ENCODE results near the gene CELSR3. TPM values are rescaled to one million over a fixed set of nuclear protein-coding genes. Genes with fewer than 3 reads are reported as not detected.

Gene CELSR3
- total RNA-seq: 1 to 10 TPM; 4.9 to 5.1 TPM

- Mint-ChIP-seq H3K27ac (peak within 1 kb of the TSS; percentile 61), H3K36me3 (ENCODE audit: low read depth) (peaks cover 5% of the 10 kb centered on the region), H3K4me3 (peak within 1 kb of the TSS; percentile 84), H3K27me3 (ENCODE audit: low read depth) (peaks cover 36% of the 10 kb centered on the region), H3K9me3 (no peaks in the 10 kb centered on the region), H3K4me1 (ENCODE audit: low read depth) (peaks cover 17% of the 10 kb centered on the region)
- intact Hi-C loops (cut with micrococcal nuclease): loop anchor here (5.0 kb wide), 2 partner anchors 54 to 216 kb away; partner anchors contain the start of genes ATRIP and IP6K2
- peak; percentile 68 for DNase-seq
- CTCF ChIA-PET: interaction anchor here (1.5 kb wide), 1 partner anchor 17 kb away, joined by 3 read pairs; no protein-coding TSS in a partner anchor
Observed at GRCh38 chr3:48662753-48663488, at the start of gene CELSR3. CELSR3 (minus strand) TSS chr3:48662886; CDS start chr3:48662634, 252 bp downstream.

GRCh38 chr3:48711727-48712126 lies 49.0 kb upstream of the CELSR3 start:
- peaks cover 61% of the 10 kb centered on the region for H3K4me1 Mint-ChIP-seq (ENCODE audit: low read depth)
- no peak overlapping the region for H3K4me3 Mint-ChIP-seq
- no peaks in the 10 kb centered on the region for H3K9me3 Mint-ChIP-seq
- peaks cover 15% of the 10 kb centered on the region for H3K36me3 Mint-ChIP-seq (ENCODE audit: low read depth)
- CTCF ChIA-PET: no interaction called here
- no peak for DNase-seq
- intact Hi-C loops (cut with micrococcal nuclease): no loop called here
- no peak overlapping the region for H3K27ac Mint-ChIP-seq
- H3K27me3 Mint-ChIP-seq (ENCODE audit: low read depth): no peaks in the 10 kb centered on the region

GRCh38 chr3:48709051-48709461 lies 46.4 kb upstream of the CELSR3 start:
- peaks cover 14% of the 10 kb centered on the region for H3K36me3 Mint-ChIP-seq (ENCODE audit: low read depth)
- H3K4me3 Mint-ChIP-seq: no peak overlapping the region
- DNase-seq: no peak
- CTCF ChIA-PET: interaction anchor here (1.0 to 1.4 kb wide), 2 partner anchors 21 to 25 kb away, joined by 3 read pairs; no protein-coding TSS in a partner anchor
- H3K9me3 Mint-ChIP-seq: no peaks in the 10 kb centered on the region
- H3K27me3 Mint-ChIP-seq (ENCODE audit: low read depth): no peaks in the 10 kb centered on the region
- H3K27ac Mint-ChIP-seq: peak overlapping the region; percentile 72
- H3K4me1 Mint-ChIP-seq (ENCODE audit: low read depth): peaks cover 50% of the 10 kb centered on the region
- intact Hi-C loops (cut with micrococcal nuclease): no loop called here

- Mint-ChIP-seq H3K9me3 (no peaks in the 10 kb centered on the region), H3K27ac (peak overlapping the region; percentile 72), H3K27me3 (ENCODE audit: low read depth) (no peaks in the 10 kb centered on the region), H3K4me3 (no peak overlapping the region), H3K4me1 (ENCODE audit: low read depth) (peaks cover 53% of the 10 kb centered on the region), H3K36me3 (ENCODE audit: low read depth) (peaks cover 15% of the 10 kb centered on the region)
- CTCF ChIA-PET: interaction anchor here (1.0 kb wide), 1 partner anchor 24 kb away, joined by 3 read pairs; no protein-coding TSS in a partner anchor
- intact Hi-C loops (cut with micrococcal nuclease): no loop called here
- no peak for DNase-seq
Observed at GRCh38 chr3:48708481-48708889, 45.8 kb upstream of the CELSR3 start.

GRCh38 chr3:48707157-48707556 lies 44.5 kb upstream of the CELSR3 start:
- Mint-ChIP-seq H3K27ac (no peak overlapping the region), H3K4me3 (no peak overlapping the region), H3K27me3 (ENCODE audit: low read depth) (no peaks in the 10 kb centered on the region), H3K9me3 (no peaks in the 10 kb centered on the region), H3K4me1 (ENCODE audit: low read depth) (peaks cover 57% of the 10 kb centered on the region), H3K36me3 (ENCODE audit: low read depth) (peaks cover 15% of the 10 kb centered on the region)
- intact Hi-C loops (cut with micrococcal nuclease): no loop called here
- CTCF ChIA-PET: no interaction called here
- no peak for DNase-seq

GRCh38 chr3:48702320-48702920 lies 39.7 kb upstream of the CELSR3 start:
- no peaks in the 10 kb centered on the region for H3K27me3 Mint-ChIP-seq (ENCODE audit: low read depth)
- H3K27ac Mint-ChIP-seq: no peak overlapping the region
- peaks cover 34% of the 10 kb centered on the region for H3K4me1 Mint-ChIP-seq (ENCODE audit: low read depth)

GRCh38 chr3:48700731-48701405 lies 38.2 kb upstream of the CELSR3 start:
- DNase-seq: no peak
- H3K9me3 Mint-ChIP-seq: no peaks in the 10 kb centered on the region
- no peaks in the 10 kb centered on the region for H3K27me3 Mint-ChIP-seq (ENCODE audit: low read depth)
- CTCF ChIA-PET: interaction anchor here (2.6 kb wide), 1 partner anchor 14 kb away, joined by 9 read pairs; the partner anchor contains the start of gene NCKIPSD
- intact Hi-C loops (cut with micrococcal nuclease): no loop called here
- peaks cover 37% of the 10 kb centered on the region for H3K4me1 Mint-ChIP-seq (ENCODE audit: low read depth)
- no peak overlapping the region for H3K27ac Mint-ChIP-seq
- H3K4me3 Mint-ChIP-seq: no peak overlapping the region
- H3K36me3 Mint-ChIP-seq (ENCODE audit: low read depth): peaks cover 11% of the 10 kb centered on the region

More at GRCh38 chr3:48702320-48702920, 39.7 kb upstream of the CELSR3 start:
- no peaks in the 10 kb centered on the region for H3K9me3 Mint-ChIP-seq
- CTCF ChIA-PET: interaction anchor here (1.0 kb wide), 1 partner anchor 16 kb away, joined by 3 read pairs; no protein-coding TSS in a partner anchor
- peaks cover 11% of the 10 kb centered on the region for H3K36me3 Mint-ChIP-seq (ENCODE audit: low read depth)
- intact Hi-C loops (cut with micrococcal nuclease): no loop called here
- no peak overlapping the region for H3K4me3 Mint-ChIP-seq
- no peak for DNase-seq

GRCh38 chr3:48698891-48699290 lies 36.2 kb upstream of the CELSR3 start:
- no peak for DNase-seq
- CTCF ChIA-PET: interaction anchor here (1.1 to 2.6 kb wide), 2 partner anchors 12 to 197 kb away, joined by 3 to 9 read pairs; partner anchors contain the start of gene NCKIPSD
- Mint-ChIP-seq H3K27ac (no peak overlapping the region), H3K4me1 (ENCODE audit: low read depth) (peaks cover 31% of the 10 kb centered on the region), H3K9me3 (no peaks in the 10 kb centered on the region), H3K4me3 (no peak overlapping the region), H3K36me3 (ENCODE audit: low read depth) (peaks cover 13% of the 10 kb centered on the region), H3K27me3 (ENCODE audit: low read depth) (no peaks in the 10 kb centered on the region)
- intact Hi-C loops (cut with micrococcal nuclease): no loop called here

GRCh38 chr3:48697952-48698351 lies 35.3 kb upstream of the CELSR3 start:
- Mint-ChIP-seq H3K27me3 (ENCODE audit: low read depth) (no peaks in the 10 kb centered on the region), H3K4me1 (ENCODE audit: low read depth) (peaks cover 28% of the 10 kb centered on the region), H3K36me3 (ENCODE audit: low read depth) (peaks cover 15% of the 10 kb centered on the region), H3K4me3 (no peak overlapping the region), H3K27ac (no peak overlapping the region), H3K9me3 (no peaks in the 10 kb centered on the region)
- no peak for DNase-seq
- CTCF ChIA-PET: interaction anchor here (2.6 to 3.1 kb wide), 2 partner anchors 11 to 12 kb away, joined by 9 to 11 read pairs; partner anchors contain the start of gene NCKIPSD
- intact Hi-C loops (cut with micrococcal nuclease): no loop called here

GRCh38 chr3:48696601-48697000 lies 33.9 kb upstream of the CELSR3 start:
- no peak for DNase-seq
- intact Hi-C loops (cut with micrococcal nuclease): no loop called here
- H3K36me3 Mint-ChIP-seq (ENCODE audit: low read depth): peaks cover 16% of the 10 kb centered on the region
- H3K27ac Mint-ChIP-seq: peak overlapping the region; percentile 31
- CTCF ChIA-PET: interaction anchor here (3.1 kb wide), 1 partner anchor 10 kb away, joined by 11 read pairs; the partner anchor contains the start of gene NCKIPSD
- no peaks in the 10 kb centered on the region for H3K9me3 Mint-ChIP-seq
- no peaks in the 10 kb centered on the region for H3K27me3 Mint-ChIP-seq (ENCODE audit: low read depth)
- H3K4me1 Mint-ChIP-seq (ENCODE audit: low read depth): peaks cover 20% of the 10 kb centered on the region
- H3K4me3 Mint-ChIP-seq: no peak overlapping the region

- H3K4me3 Mint-ChIP-seq: no peak overlapping the region
- H3K9me3 Mint-ChIP-seq: no peaks in the 10 kb centered on the region
- H3K27ac Mint-ChIP-seq: peak overlapping the region; percentile 31
- CTCF ChIA-PET: interaction anchor here (0.6 to 3.1 kb wide), 2 partner anchors 10 to 21 kb away, joined by 3 to 11 read pairs; partner anchors contain the start of genes IP6K2 and NCKIPSD
- intact Hi-C loops (cut with micrococcal nuclease): no loop called here
- H3K27me3 Mint-ChIP-seq (ENCODE audit: low read depth): no peaks in the 10 kb centered on the region
- DNase-seq: no peak
- peaks cover 19% of the 10 kb centered on the region for H3K4me1 Mint-ChIP-seq (ENCODE audit: low read depth)
- H3K36me3 Mint-ChIP-seq (ENCODE audit: low read depth): peaks cover 17% of the 10 kb centered on the region
Observed at GRCh38 chr3:48696156-48696555, 33.5 kb upstream of the CELSR3 start.

- Mint-ChIP-seq H3K4me1 (ENCODE audit: low read depth) (peaks cover 21% of the 10 kb centered on the region), H3K27me3 (ENCODE audit: low read depth) (no peaks in the 10 kb centered on the region), H3K9me3 (no peaks in the 10 kb centered on the region), H3K36me3 (ENCODE audit: low read depth) (peaks cover 19% of the 10 kb centered on the region), H3K27ac (no peak overlapping the region), H3K4me3 (no peak overlapping the region)
- CTCF ChIA-PET: interaction anchor here (3.1 kb wide), 1 partner anchor 9 kb away, joined by 11 read pairs; the partner anchor contains the start of gene NCKIPSD
- no peak for DNase-seq
- intact Hi-C loops (cut with micrococcal nuclease): no loop called here
Observed at GRCh38 chr3:48695393-48695753, 32.7 kb upstream of the CELSR3 start.

All from activated naive CD4-positive, alpha-beta T cell treated with anti-CD3 and anti-CD28 coated beads for 36 hours (primary cell).